Subcutaneous abdominal adipose tissue (tissue), 5 donors: ENCODE results near the gene AIRE.
"Not testable (repeated sequence)": the region's sequence is repeated elsewhere in the genome, so short reads cannot be mapped to it uniquely, and the experiment has no call there.

Experiments used
- H3K27ac ChIP-seq: one replicate; pipeline ENCODE4 v1.7.0; 2013; ENCODE audit warnings: low read depth, mild to moderate bottlenecking, inconsistent platforms, low read length, moderate library complexity
- H3K27me3 ChIP-seq, 5 donors: one replicate each; pipeline ENCODE4 v1.7.0; 2013; ENCODE audit warnings: low read length in 5 of 5, inconsistent platforms in 1 of 5; ENCODE audit not compliant: control insufficient read depth in 5 of 5, insufficient read depth in 4 of 5
- H3K36me3 ChIP-seq, 5 donors: one replicate each; pipeline ENCODE4 v1.7.0; 2013; ENCODE audit warnings: low read length in 5 of 5; ENCODE audit not compliant: control insufficient read depth in 5 of 5, insufficient read depth in 5 of 5
- H3K4me1 ChIP-seq, 5 donors: one replicate each; pipeline ENCODE4 v1.7.0; 2013; ENCODE audit warnings: low read length in 5 of 5, mild to moderate bottlenecking in 3 of 5, moderate library complexity in 1 of 5; ENCODE audit not compliant: control insufficient read depth in 5 of 5, insufficient read depth in 5 of 5
- H3K4me3 ChIP-seq, 5 donors: one replicate each; pipeline ENCODE4 v1.7.0; 2013; ENCODE audit warnings: low read length in 5 of 5, low read depth in 1 of 5
- H3K9ac ChIP-seq, 5 donors: one replicate each; pipeline ENCODE4 v1.7.0; 2013; ENCODE audit warnings: low read length in 5 of 5, mild to moderate bottlenecking in 4 of 5, moderate library complexity in 3 of 5
- H3K9me3 ChIP-seq, 5 donors: one replicate each; pipeline ENCODE4 v1.7.0; 2013; ENCODE audit warnings: low read length in 5 of 5; ENCODE audit not compliant: control insufficient read depth in 5 of 5
- donor health status: healthy.
- donor health status: healthy.
- donor health status: healthy.
- donor health status: healthy.
- donor health status: healthy.

Gene AIRE

GRCh38 chr21:44337449-44337848 is 51.8 kb downstream of the AIRE start:
- H3K9me3 ChIP-seq: no peaks in the 10 kb centered on the region
- H3K9ac ChIP-seq: no peak overlapping the region
- H3K27ac ChIP-seq: peak overlapping the region; percentile 82
- H3K27me3 ChIP-seq: no peaks in the 10 kb centered on the region
- H3K4me1 ChIP-seq: peaks cover 2 to 25% (median 20%) of the 10 kb centered on the region in 5 donors
- H3K36me3 ChIP-seq: peaks cover 0 to 34% (median 18%) of the 10 kb centered on the region in 5 donors
- H3K4me3 ChIP-seq: no peak overlapping the region

- H3K27me3 ChIP-seq: no peaks in the 10 kb centered on the region
- H3K9me3 ChIP-seq: no peaks in the 10 kb centered on the region
- H3K36me3 ChIP-seq: peaks cover 0 to 28% (median 12%) of the 10 kb centered on the region in 5 donors
- H3K9ac ChIP-seq: peak overlapping the region in 3 of 5 donors; percentile 48 to 66 (median 61)
- H3K4me1 ChIP-seq: peaks cover 2 to 23% (median 20%) of the 10 kb centered on the region in 5 donors
- H3K27ac ChIP-seq: peak overlapping the region; percentile 82
- H3K4me3 ChIP-seq: peak overlapping the region; percentile 60 to 74 (median 63)
These were observed 52.5 kb downstream of the AIRE start for GRCh38 chr21:44337941-44338895.

- peak within 1 kb of the TSS; percentile 49 to 95 (median 91) for H3K9ac ChIP-seq
- peaks cover 2 to 23% (median 20%) of the 10 kb centered on the region in 5 donors for H3K4me1 ChIP-seq
- H3K27me3 ChIP-seq: no peaks in the 10 kb centered on the region
- peak within 1 kb of the TSS; percentile 82 to 95 (median 91) for H3K4me3 ChIP-seq
- H3K36me3 ChIP-seq: peaks cover 0 to 23% (median 12%) of the 10 kb centered on the region in 5 donors
- peak within 1 kb of the TSS; percentile 82 for H3K27ac ChIP-seq
- no peaks in the 10 kb centered on the region for H3K9me3 ChIP-seq
These were observed 53.6 kb downstream of the AIRE start, which contains the start of gene CFAP410 for GRCh38 chr21:44338971-44339910. CFAP410 (minus strand) TSS chr21:44339390; CDS start chr21:44339194, 196 bp downstream.

- not testable (repeated sequence) for H3K27ac ChIP-seq, H3K36me3 ChIP-seq, H3K9ac ChIP-seq, H3K9me3 ChIP-seq, H3K4me3 ChIP-seq
- H3K4me1 ChIP-seq: peaks cover 2 to 23% (median 20%) of the 10 kb centered on the region in 5 donors
- H3K27me3 ChIP-seq: peaks cover 0 to 13% (median 8%) of the 10 kb centered on the region in 5 donors
These were observed 56.2 kb downstream of the AIRE start for GRCh38 chr21:44341726-44342458.

- H3K27me3 ChIP-seq: peaks cover 0 to 13% (median 8%) of the 10 kb centered on the region in 5 donors
- not testable (repeated sequence) for H3K36me3 ChIP-seq, H3K27ac ChIP-seq, H3K9ac ChIP-seq, H3K9me3 ChIP-seq, H3K4me3 ChIP-seq
- H3K4me1 ChIP-seq: peaks cover 2 to 14% (median 13%) of the 10 kb centered on the region in 5 donors
These were observed 57.3 kb downstream of the AIRE start for GRCh38 chr21:44342981-44343380.

- Histone ChIP-seq H3K9ac (no peak overlapping the region), H3K27ac (no peak overlapping the region), H3K4me3 (no peak overlapping the region), H3K27me3 (peaks cover 0 to 21% (median 17%) of the 10 kb centered on the region in 5 donors), H3K36me3 (no peaks in the 10 kb centered on the region), H3K4me1 (peaks cover 2 to 9% (median 8%) of the 10 kb centered on the region in 5 donors), H3K9me3 (no peaks in the 10 kb centered on the region)
These were observed 59.0 kb downstream of the AIRE start for GRCh38 chr21:44344541-44345183.

GRCh38 chr21:44345495-44345894 is 59.8 kb downstream of the AIRE start:
- H3K36me3 ChIP-seq: no peaks in the 10 kb centered on the region
- H3K9ac ChIP-seq: no peak overlapping the region
- H3K4me3 ChIP-seq: no peak overlapping the region
- no peaks in the 10 kb centered on the region for H3K9me3 ChIP-seq
- peaks cover 0 to 5% (median 4%) of the 10 kb centered on the region in 5 donors for H3K4me1 ChIP-seq
- peaks cover 0 to 24% (median 17%) of the 10 kb centered on the region in 5 donors for H3K27me3 ChIP-seq
- no peak overlapping the region for H3K27ac ChIP-seq

- peaks cover 1 to 30% (median 26%) of the 10 kb centered on the region in 5 donors for H3K4me1 ChIP-seq
- no peak overlapping the region for H3K4me3 ChIP-seq
- no peaks in the 10 kb centered on the region for H3K36me3 ChIP-seq
- peaks cover 0 to 34% (median 17%) of the 10 kb centered on the region in 5 donors for H3K27me3 ChIP-seq
- H3K9me3 ChIP-seq: no peaks in the 10 kb centered on the region
- no peak overlapping the region for H3K9ac ChIP-seq
- H3K27ac ChIP-seq: no peak overlapping the region
These were observed 62.3 kb downstream of the AIRE start for GRCh38 chr21:44347911-44348451.
